ENCODE data around the gene TMEM238L.

TMEM238L gene

DNA sequence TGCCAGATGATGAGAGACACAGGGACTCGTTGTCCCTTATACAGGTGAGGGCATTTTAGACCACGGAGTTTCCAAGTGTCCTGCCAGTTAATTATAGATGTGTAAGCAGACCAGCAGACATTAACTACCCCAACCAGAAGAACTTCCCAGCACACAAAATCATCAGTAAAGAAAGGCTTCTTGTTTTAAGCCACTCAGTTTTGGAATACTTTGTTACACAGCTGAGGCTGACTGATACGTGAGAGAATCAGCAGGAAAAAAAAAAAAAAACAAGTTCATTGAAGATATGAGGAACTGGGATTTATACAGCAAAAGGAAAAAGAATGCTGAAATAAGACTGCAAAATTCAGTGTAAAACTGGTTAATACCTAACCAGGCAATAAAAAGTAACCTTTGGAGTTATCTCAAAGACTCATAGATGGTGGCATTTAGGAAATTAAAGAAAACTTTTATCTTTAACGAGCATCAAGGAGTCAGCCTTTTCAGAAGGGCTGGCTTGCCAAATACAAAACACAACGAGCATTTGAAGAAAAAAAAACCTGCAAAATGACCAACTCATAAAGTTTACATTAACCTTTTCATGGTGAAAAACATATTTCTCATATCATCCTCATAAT is 28.1 kb downstream of the TMEM238L start:
- TF ChIP-seq, protein P1, sequence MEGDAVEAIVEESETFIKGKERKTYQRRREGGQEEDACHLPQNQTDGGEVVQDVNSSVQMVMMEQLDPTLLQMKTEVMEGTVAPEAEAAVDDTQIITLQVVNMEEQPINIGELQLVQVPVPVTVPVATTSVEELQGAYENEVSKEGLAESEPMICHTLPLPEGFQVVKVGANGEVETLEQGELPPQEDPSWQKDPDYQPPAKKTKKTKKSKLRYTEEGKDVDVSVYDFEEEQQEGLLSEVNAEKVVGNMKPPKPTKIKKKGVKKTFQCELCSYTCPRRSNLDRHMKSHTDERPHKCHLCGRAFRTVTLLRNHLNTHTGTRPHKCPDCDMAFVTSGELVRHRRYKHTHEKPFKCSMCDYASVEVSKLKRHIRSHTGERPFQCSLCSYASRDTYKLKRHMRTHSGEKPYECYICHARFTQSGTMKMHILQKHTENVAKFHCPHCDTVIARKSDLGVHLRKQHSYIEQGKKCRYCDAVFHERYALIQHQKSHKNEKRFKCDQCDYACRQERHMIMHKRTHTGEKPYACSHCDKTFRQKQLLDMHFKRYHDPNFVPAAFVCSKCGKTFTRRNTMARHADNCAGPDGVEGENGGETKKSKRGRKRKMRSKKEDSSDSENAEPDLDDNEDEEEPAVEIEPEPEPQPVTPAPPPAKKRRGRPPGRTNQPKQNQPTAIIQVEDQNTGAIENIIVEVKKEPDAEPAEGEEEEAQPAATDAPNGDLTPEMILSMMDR (IDR thresholded peaks at IDR 0.05; ENCODE audit: low read depth, low read length, poor library complexity, severe bottlenecking), result no peak
- TF ChIP-seq EZH2phosphoT487 (IDR thresholded peaks at IDR 0.05; ENCODE audit: borderline replicate concordance, low read length), result no peak
- no peaks in the 10 kb centered on the region for H3K36me3 ChIP-seq (ENCODE audit: control insufficient read depth, low read length)
- H3K9me2 ChIP-seq (replicated peaks; ENCODE audit: control insufficient read depth, low read length), result no peaks in the 10 kb centered on the region
- H3K4me3 ChIP-seq (ENCODE audit: low read length), result no peak overlapping the region
- no peak overlapping the region for H3K4me2 ChIP-seq (ENCODE audit: low read length)
- H4K20me1 ChIP-seq (ENCODE audit: control insufficient read depth, insufficient read depth, low read depth, low read length), result no peaks in the 10 kb centered on the region
- H3K9me3 ChIP-seq (ENCODE audit: control insufficient read depth, insufficient read depth, low read length), result peaks cover 11% of the 10 kb centered on the region
- H3K27me3 ChIP-seq (ENCODE audit: control insufficient read depth, low read length), result no peaks in the 10 kb centered on the region
- no peaks in the 10 kb centered on the region for H3F3A ChIP-seq (ENCODE audit: control insufficient read depth, insufficient read depth)
- H3K27ac ChIP-seq (ENCODE audit: low read depth, low read length), result no peak overlapping the region
- no peaks in the 10 kb centered on the region for H3K79me2 ChIP-seq (ENCODE audit: control insufficient read depth, low read length)
- no peaks in the 10 kb centered on the region for H3K4me1 ChIP-seq (ENCODE audit: control insufficient read depth, low read length)

- Histone ChIP-seq H3K4me3 (ENCODE audit: low read length) (no peak overlapping the region), H3K79me2 (ENCODE audit: control insufficient read depth, low read length) (no peaks in the 10 kb centered on the region), H3K27ac (ENCODE audit: low read depth, low read length) (no peak overlapping the region), H3F3A (ENCODE audit: control insufficient read depth, insufficient read depth) (no peaks in the 10 kb centered on the region), H3K4me2 (ENCODE audit: low read length) (no peak overlapping the region), H3K27me3 (ENCODE audit: control insufficient read depth, low read length) (no peaks in the 10 kb centered on the region), H4K20me1 (ENCODE audit: control insufficient read depth, insufficient read depth, low read depth, low read length) (no peaks in the 10 kb centered on the region), H3K36me3 (ENCODE audit: control insufficient read depth, low read length) (no peaks in the 10 kb centered on the region), H3K9me2 (replicated peaks; ENCODE audit: control insufficient read depth, low read length) (no peaks in the 10 kb centered on the region), H3K9me3 (ENCODE audit: control insufficient read depth, insufficient read depth, low read length) (peaks cover 11% of the 10 kb centered on the region), H3K4me1 (ENCODE audit: control insufficient read depth, low read length) (no peaks in the 10 kb centered on the region)
- TF ChIP-seq EZH2phosphoT487 (IDR thresholded peaks at IDR 0.05; ENCODE audit: borderline replicate concordance, low read length), result no peak
- TF ChIP-seq, protein P1 (IDR thresholded peaks at IDR 0.05; ENCODE audit: low read depth, low read length, poor library complexity, severe bottlenecking), result no peak
Observed at GRCh38 chr17:10775058-10775457, 28.8 kb downstream of the TMEM238L start.

DNA sequence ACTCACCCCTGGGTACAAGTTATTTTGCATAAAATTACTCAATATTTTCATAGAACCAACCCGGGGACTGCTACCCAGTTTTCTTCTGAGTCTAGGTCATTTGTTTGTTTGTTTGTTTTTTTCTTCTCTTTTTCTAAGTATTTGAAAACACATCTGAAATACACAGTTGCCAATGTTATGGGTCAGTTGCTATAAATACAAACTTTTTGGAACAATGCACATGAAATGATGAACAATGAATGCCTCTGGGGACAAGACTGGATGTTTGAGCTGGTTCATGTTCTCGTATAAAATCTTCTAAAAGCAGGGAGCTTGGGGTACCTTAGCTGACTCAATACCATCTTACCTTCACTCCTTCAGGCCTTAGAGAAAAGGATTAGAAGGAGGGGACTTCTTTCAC is 30.5 kb downstream of the TMEM238L start:
- Histone ChIP-seq H3K36me3 (ENCODE audit: control insufficient read depth, low read length) (no peaks in the 10 kb centered on the region), H3K27ac (ENCODE audit: low read depth, low read length) (no peak overlapping the region), H3K9me2 (replicated peaks; ENCODE audit: control insufficient read depth, low read length) (no peaks in the 10 kb centered on the region), H3K27me3 (ENCODE audit: control insufficient read depth, low read length) (no peaks in the 10 kb centered on the region), H3F3A (ENCODE audit: control insufficient read depth, insufficient read depth) (no peaks in the 10 kb centered on the region), H4K20me1 (ENCODE audit: control insufficient read depth, insufficient read depth, low read depth, low read length) (no peaks in the 10 kb centered on the region), H3K4me1 (ENCODE audit: control insufficient read depth, low read length) (no peaks in the 10 kb centered on the region), H3K79me2 (ENCODE audit: control insufficient read depth, low read length) (no peaks in the 10 kb centered on the region), H3K9me3 (ENCODE audit: control insufficient read depth, insufficient read depth, low read length) (peaks cover 11% of the 10 kb centered on the region), H3K4me2 (ENCODE audit: low read length) (no peak overlapping the region), H3K4me3 (ENCODE audit: low read length) (no peak overlapping the region)
- no peak for TF ChIP-seq EZH2phosphoT487 (IDR thresholded peaks at IDR 0.05; ENCODE audit: borderline replicate concordance, low read length)
- TF ChIP-seq, protein P1 (IDR thresholded peaks at IDR 0.05; ENCODE audit: low read depth, low read length, poor library complexity, severe bottlenecking), result no peak

Data from DOHH2 (cell line).